Measurements from ENCODE around the gene MT1B.
"Not testable (repeated sequence)": the region's sequence is repeated elsewhere in the genome, so short reads cannot be mapped to it uniquely, and the experiment has no call there.

The MT1B gene

DNA sequence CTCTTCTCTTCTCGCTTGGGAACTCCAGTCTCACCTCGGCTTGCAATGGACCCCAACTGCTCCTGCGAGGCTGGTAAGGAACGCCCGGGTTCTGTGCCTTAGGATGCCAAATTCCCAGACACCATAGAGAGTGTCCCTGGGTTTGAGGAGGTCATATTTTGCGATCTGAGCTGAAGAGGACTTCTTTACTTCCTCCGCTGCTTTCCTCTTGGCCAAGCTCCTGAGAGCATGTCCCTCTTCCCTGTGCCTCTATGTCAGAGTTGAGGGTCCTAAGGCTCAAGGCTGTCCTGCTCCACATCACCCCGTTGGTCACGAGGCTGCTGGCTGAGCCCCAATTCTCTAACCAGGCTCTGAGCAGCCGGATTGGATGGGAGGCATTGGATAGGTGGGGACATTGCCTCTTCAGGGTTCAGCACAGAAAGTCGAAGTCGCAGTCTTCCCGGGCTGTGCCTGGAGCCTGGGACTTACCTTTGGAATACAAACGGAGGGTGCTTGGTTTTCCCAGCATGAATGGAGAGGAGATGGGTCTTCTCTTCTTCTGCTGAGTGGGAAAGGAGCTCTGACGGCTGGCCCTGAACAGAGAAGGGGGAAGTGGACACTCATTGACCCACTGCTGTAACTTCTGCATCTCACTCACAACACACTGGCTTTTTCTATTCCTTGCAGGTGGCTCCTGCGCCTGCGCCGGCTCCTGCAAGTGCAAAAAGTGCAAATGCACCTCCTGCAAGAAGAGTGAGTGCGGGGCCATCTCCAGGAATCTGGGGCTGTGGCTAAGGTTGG lies 18.3 kb downstream of the MT1B start:
- DNase-seq = no peak

GRCh38 chr16:56670620-56670934 lies 18.9 kb downstream of the MT1B start:
- no peak for DNase-seq

GRCh38 chr16:56671691-56672090 lies 20.0 kb downstream of the MT1B start:
- not testable (repeated sequence) for DNase-seq

GRCh38 chr16:56672171-56672570 lies 20.5 kb downstream of the MT1B start:
- not testable (repeated sequence) for DNase-seq

DNA sequence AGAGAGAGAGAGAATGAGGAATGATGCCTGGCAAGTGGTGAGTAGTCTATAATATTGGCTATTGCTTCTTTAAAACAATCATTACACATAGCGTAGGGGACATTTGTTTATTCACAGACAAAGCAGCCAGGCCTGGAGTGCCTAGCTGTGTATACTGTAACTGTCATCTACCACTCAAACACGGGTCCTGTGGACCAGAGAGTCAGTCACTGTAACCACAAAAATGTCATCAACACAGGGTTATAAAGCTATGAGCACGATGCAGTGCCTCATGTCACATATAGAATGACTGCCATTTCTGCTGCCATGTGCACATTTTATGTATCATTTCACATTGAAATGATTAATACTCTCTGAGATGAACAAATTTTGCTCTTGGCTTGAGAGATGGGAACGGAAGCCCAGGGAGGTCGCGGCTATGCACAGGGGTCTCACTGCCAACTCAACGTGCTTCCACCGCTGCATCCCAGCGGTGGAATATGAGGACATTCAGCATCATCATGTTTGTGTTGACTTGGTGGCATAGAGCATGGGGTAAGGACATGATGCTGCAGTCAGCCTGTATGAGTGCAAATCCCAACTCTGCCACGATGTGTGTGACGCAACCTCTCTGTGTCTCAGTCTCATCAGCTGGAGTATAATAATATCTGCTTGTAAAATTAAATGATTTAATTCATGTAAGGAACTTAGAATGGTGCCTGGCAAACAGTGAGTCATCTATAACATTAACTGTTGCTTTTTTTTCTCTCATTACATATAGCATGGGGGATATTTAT lies 21.3 kb downstream of the MT1B start:
- DNase-seq = no peak

- no peak for DNase-seq
These were observed 22.2 kb downstream of the MT1B start for GRCh38 chr16:56673921-56674320.

- not testable (repeated sequence) for DNase-seq
These were observed 22.9 kb downstream of the MT1B start for GRCh38 chr16:56674570-56674969.

- peak; percentile 52 for DNase-seq
These were observed 24.1 kb downstream of the MT1B start for GRCh38 chr16:56675685-56676210.

- no peak for DNase-seq
These were observed 25.8 kb downstream of the MT1B start for GRCh38 chr16:56677474-56677873.

DNA sequence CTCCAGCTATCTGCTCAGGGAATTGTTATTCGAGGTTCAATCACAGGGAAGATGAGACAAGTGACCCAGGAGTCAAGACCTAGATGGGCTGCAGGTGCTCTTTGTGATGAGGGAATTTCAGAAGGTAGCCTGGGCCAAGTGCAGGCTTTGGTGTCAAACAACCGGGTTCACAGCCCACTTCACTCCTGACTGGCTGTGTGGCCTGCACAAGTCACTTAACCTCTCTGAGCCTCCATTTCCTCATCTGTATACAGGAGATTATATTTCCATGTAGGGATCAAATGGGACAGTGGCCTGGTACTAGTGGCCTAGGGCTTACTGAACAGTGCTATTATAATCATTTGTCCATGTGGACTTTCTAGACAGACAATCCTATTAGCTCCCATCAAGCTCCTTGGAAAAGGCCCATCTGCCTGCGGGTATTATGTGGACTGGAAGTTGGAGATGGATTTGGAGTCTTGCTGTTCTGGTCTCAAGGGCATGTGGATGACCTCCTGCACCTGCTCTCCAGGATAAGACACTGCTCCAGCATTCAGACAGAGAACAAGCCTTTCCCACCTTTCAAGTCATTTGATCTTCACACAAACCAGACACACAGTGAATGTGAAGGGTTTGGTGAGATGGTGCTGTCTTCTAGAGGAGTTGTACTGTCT lies 27.5 kb downstream of the MT1B start:
- DNase-seq = no peak

GRCh38 chr16:56679818-56680217 lies 28.1 kb downstream of the MT1B start:
- no peak for DNase-seq

GRCh38 chr16:56681939-56682702 lies 30.4 kb downstream of the MT1B start, which contains the start of gene MT1X:
Gene MT1X, plus strand, starts transcription at chr16:56682470. Its CDS starts 71 bp downstream, at chr16:56682541.
- peak; percentile 83 for DNase-seq

DNA sequence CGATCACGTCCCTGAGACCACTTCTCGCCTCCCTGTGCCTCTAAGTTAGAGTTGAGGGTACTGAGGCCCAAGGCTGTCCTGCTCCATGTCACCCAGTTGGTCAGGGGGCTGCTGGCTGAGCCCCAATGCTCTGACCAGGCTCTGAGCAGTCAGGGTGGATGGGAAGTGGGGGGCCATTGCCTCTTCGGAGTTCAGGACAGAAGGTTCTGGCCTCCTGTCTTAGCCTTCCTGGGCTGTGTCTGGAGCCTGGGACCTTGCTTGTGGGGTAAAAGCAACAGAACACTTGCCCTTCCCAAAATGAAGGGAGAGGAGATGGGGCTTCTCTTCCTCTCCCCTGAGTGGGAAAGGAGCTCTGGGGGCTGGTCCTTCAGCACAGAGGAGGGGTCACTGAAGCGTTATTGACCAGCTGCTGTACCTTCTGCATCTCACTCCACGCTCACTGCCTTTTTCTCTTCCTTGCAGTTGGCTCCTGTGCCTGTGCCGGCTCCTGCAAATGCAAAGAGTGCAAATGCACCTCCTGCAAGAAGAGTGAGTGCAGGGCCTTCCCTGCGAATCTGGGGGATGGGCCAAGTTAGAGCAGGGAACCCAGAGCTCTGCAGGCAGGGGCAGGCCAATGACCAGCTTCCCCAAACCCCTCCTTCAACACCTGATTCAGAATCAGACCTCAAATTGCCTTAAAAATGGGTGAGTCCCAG lies 31.2 kb downstream of the MT1B start:
- no peak for DNase-seq

GRCh38 chr16:56683424-56684172 lies 31.9 kb downstream of the MT1B start:
- no peak for DNase-seq

GRCh38 chr16:56684256-56684925 lies 32.7 kb downstream of the MT1B start:
- DNase-seq = no peak

- no peak for DNase-seq
These were observed 33.4 kb downstream of the MT1B start for GRCh38 chr16:56684926-56685590.

DNA sequence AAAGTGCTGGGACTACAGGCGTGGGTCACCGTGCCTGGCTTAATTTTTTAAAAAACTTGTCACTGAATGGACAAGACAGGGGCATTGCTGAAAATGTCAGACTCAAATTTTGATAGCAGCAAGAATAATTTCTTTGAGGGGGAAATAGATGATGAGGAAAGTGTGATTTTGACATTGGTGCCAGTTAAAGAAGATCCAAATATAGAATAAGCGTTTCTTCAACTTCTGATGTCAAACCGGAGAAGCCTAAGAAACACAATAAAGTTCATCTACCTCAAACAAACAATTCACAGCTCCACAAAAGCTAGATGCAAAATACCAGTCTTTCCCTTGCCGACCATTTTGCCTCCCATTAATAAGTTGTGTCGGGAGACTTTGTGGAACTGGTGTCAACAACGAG lies 35.1 kb downstream of the MT1B start:
- DNase-seq = no peak

DNA sequence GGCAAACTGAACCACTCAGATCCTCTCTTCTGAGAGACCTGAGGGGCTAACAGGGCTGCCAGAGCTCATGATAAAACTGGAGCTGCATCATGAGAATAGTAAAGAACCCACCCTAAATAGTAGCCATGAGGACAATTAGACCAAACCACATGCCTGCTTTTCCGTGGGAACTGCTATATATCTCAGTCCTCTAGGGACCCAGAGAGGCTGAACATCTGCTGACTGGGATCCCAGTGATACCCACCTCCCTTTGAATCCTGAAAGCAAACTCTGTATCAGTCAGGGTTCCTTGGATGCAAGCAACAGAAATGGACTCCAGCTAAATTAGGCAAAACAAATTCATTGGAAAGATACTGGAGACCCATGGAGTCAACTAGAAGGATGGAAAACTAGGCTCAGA lies 37.1 kb downstream of the MT1B start:
- DNase-seq = no peak

DNA sequence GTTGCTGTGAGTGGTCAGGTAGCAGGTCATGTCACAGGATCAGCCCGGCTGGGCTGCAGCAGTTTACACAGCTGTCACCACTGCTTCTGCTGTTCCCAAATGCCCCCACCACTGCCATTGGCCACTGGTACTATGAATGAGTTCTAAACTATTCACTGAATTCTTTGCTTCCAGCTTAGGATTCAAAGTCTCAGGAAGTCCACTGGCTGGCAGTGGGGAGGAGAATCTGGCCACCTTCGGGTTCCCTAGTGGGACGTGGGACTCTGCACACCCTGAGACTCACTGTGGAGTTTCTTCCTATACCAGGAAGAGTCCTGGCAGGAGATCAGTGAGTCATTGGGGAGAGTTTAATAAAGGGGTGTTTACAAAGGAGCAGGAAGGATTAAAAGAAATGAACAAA lies 37.5 kb downstream of the MT1B start:
- DNase-seq = no peak

GRCh38 chr16:56690420-56691122 lies 38.9 kb downstream of the MT1B start:
- DNase-seq = no peak

All from stimulated activated naive CD4-positive, alpha-beta T cell treated with Interleukin-2 at 50 U/mL for 16 hours (primary cell).